Parathyroid adenoma (tissue), 2 donors: ENCODE results near the gene HRH2.
"Not testable (repeated sequence)": the region's sequence is repeated elsewhere in the genome, so short reads cannot be mapped to it uniquely, and the experiment has no call there.

Experiments
- H2AFZ ChIP-seq: fragments of 300-600 bp; sonication (generic); one replicate; pipeline ENCODE4 v1.7.0; 2017; ENCODE audit warnings: antibody characterized with exemption, mild to moderate bottlenecking
- H3K27ac ChIP-seq: fragments of 300-600 bp; sonication (generic); one replicate; pipeline ENCODE4 v1.7.0; 2017
- H3K27me3 ChIP-seq: fragments of 300-600 bp; sonication (generic); one replicate; pipeline ENCODE4 v1.7.0; 2017; ENCODE audit warnings: low read length; ENCODE audit not compliant: control insufficient read depth, insufficient read depth
- H3K36me3 ChIP-seq: fragments of 300-600 bp; sonication (generic); one replicate; pipeline ENCODE4 v1.7.0; 2017; ENCODE audit warnings: low read length; ENCODE audit not compliant: control insufficient read depth, insufficient read depth
- H3K4me1 ChIP-seq: fragments of 300-600 bp; sonication (generic); one replicate; pipeline ENCODE4 v1.7.0; 2017; ENCODE audit warnings: control low read depth
- H3K4me2 ChIP-seq: fragments of 300-600 bp; sonication (generic); one replicate; pipeline ENCODE4 v1.7.0; 2017; ENCODE audit warnings: low read length
- H3K4me3 ChIP-seq: fragments of 300-600 bp; sonication (generic); one replicate; pipeline ENCODE4 v1.7.0; 2017; ENCODE audit warnings: low read depth, low read length
- H3K79me2 ChIP-seq: fragments of 300-600 bp; sonication (generic); one replicate; pipeline ENCODE4 v1.7.0; 2017; ENCODE audit warnings: control low read depth
- H3K9ac ChIP-seq: fragments of 300-600 bp; sonication (generic); one replicate; pipeline ENCODE4 v1.7.0; 2017; ENCODE audit warnings: mild to moderate bottlenecking
- H3K9me3 ChIP-seq: fragments of 300-600 bp; sonication (generic); one replicate; pipeline ENCODE4 v1.7.0; 2017; ENCODE audit warnings: low read length; ENCODE audit not compliant: control insufficient read depth
- CTCF ChIP-seq: fragments of 300-600 bp; sonication (generic); IDR thresholded peaks from one replicate; pipeline ENCODE4 v1.7.0; 2017; ENCODE audit warnings: antibody characterized with exemption, mild to moderate bottlenecking
- donor health status: primary hyperparathyroidism.

HRH2 gene

DNA sequence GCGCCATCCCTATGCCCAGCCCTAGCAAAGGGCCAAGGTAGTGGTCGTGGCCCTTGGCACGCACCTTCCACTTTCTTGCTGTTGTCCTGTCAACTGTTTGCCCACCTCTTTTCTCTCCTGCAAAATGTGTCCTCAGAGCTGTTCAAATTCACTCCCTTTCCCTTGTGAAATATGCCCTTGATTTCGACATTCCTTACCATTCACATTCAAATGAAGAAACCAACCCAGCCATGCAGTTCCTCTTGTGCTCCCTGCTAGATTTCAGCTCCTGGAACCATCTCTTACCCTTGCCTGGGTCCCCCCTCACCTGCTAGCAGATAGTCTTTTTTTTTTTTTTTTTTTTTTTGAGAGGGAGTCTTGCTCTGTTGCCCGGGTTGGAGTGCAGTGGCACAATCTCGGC lies 19.6 kb upstream of the HRH2 start:
- no peaks in the 10 kb centered on the region for H3K4me1 ChIP-seq
- H3K27me3 ChIP-seq, result no peaks in the 10 kb centered on the region
- H3K4me3 ChIP-seq, result no peak overlapping the region
- no peaks in the 10 kb centered on the region for H3K36me3 ChIP-seq
- no peak for TF ChIP-seq CTCF
- no peaks in the 10 kb centered on the region for H3K79me2 ChIP-seq
- H3K9me3 ChIP-seq, result no peaks in the 10 kb centered on the region
- H3K9ac ChIP-seq, result no peak overlapping the region
- no peak overlapping the region for H2AFZ ChIP-seq
- no peak overlapping the region for H3K27ac ChIP-seq
- H3K4me2 ChIP-seq, result no peak overlapping the region

GRCh38 chr5:175640106-175640775 lies 17.6 kb upstream of the HRH2 start:
- no peak overlapping the region for H2AFZ ChIP-seq
- no peak for TF ChIP-seq CTCF

GRCh38 chr5:175642998-175643397 lies 14.9 kb upstream of the HRH2 start:
- Histone ChIP-seq H3K36me3 (no peaks in the 10 kb centered on the region), H3K79me2 (no peaks in the 10 kb centered on the region), H3K9me3 (no peaks in the 10 kb centered on the region), H3K27me3 (no peaks in the 10 kb centered on the region), H3K4me2 (no peak overlapping the region), H3K4me1 (no peaks in the 10 kb centered on the region), H3K9ac (no peak overlapping the region), H3K4me3 (no peak overlapping the region), H2AFZ (no peak overlapping the region), H3K27ac (no peak overlapping the region)
- TF ChIP-seq CTCF, result no peak

More at GRCh38 chr5:175640106-175640775, 17.6 kb upstream of the HRH2 start:
- no peak overlapping the region for H3K4me2 ChIP-seq
- no peak overlapping the region for H3K4me3 ChIP-seq
- no peak overlapping the region for H3K27ac ChIP-seq
- H3K36me3 ChIP-seq, result no peaks in the 10 kb centered on the region
- H3K9ac ChIP-seq, result no peak overlapping the region
- H3K9me3 ChIP-seq, result no peaks in the 10 kb centered on the region
- no peaks in the 10 kb centered on the region for H3K79me2 ChIP-seq
- H3K4me1 ChIP-seq, result no peaks in the 10 kb centered on the region
- H3K27me3 ChIP-seq, result no peaks in the 10 kb centered on the region

DNA sequence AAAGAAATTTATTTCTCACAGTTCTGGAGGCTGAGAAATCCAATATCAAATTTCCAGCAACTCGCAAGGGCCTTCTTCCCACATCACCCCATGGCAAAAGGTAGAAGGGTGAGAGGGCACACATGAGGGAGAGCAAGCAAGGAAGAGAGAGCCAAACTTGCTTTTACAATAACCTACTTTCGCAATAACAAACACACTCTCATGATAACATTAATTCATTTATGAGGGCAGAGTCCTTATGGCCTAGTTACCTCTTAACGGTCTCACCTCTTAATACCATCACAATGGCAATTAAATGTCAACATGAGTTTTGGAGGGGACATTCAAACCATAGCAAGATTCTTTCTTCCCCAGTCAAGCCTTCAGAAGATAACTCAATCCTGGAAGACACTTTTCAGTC lies 11.6 kb upstream of the HRH2 start:
- Histone ChIP-seq H3K79me2 (no peaks in the 10 kb centered on the region), H3K27me3 (no peaks in the 10 kb centered on the region), H3K9ac (no peak overlapping the region), H3K9me3 (no peaks in the 10 kb centered on the region), H3K4me2 (no peak overlapping the region), H3K36me3 (no peaks in the 10 kb centered on the region), H2AFZ (no peak overlapping the region), H3K4me1 (no peaks in the 10 kb centered on the region), H3K27ac (no peak overlapping the region), H3K4me3 (no peak overlapping the region)
- TF ChIP-seq CTCF, result no peak

DNA sequence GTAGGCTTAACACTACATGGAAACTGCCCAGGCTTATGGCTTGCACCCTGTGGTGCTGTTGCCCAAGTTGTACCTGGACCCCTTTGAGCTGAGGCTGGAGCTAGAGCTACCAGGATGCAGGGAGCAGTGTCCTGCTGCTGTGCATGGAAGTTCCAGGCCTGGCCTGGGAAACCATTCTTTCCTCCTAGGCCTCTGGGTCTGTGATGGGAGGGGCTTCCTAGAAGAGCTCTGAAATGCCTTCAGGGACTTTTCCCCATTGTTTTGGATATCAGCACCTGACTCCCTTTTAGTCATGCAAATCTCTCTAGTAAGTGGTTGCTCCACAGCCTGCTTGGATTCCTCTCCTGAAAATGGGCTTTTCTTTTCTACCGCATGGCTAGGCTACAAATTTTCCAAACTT lies 7.9 kb upstream of the HRH2 start:
- TF ChIP-seq CTCF, result no peak
- Histone ChIP-seq H3K4me3 (no peak overlapping the region), H3K79me2 (no peaks in the 10 kb centered on the region)

DNA sequence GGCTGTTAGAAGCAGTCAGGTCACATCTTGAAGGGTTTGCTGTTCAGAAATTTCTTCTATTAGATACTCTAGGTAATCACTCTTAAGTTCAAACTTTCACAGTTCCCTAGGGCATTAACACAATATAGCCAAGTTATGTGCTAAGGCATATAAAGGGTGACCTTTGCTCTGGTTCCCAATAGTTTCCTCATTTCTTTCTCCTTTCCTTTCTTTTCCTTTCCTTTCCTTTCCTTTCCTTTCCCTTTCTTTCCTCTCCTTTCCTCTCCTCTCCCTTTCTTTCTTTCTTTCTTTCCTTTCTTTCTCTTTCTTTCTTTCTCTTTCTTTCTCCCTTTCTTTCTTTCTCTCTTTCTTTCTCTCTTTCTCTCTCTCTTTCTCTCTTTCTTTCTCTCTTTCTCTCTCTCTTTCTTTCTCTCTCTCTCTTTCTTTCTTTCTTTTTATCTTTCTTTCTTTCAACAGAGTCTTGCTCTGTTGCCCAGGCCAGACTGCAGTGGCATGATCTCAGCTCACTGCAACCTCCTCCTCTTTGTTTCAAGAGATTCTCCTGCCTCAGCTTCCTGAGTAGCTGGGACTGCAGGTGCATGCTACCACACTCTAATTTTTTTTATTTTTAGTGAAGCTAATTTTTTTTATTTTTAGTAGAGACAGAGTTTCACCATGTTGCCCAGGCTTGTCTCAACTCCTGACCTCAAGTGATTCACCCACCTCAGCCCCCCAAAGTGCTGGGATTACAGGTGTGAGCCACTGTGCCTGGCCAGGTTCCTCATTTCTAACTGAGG lies 7.3 kb upstream of the HRH2 start:
- not testable (repeated sequence) for H3K27ac ChIP-seq, H2AFZ ChIP-seq, H3K9ac ChIP-seq, H3K79me2 ChIP-seq, H3K4me2 ChIP-seq, H3K9me3 ChIP-seq, H3K4me3 ChIP-seq, H3K36me3 ChIP-seq, H3K27me3 ChIP-seq
- H3K4me1 ChIP-seq, result peaks cover 10% of the 10 kb centered on the region

More for the DNA sequence above, 7.9 kb upstream of the HRH2 start:
- H3K27ac ChIP-seq, result no peak overlapping the region
- H3K9ac ChIP-seq, result no peak overlapping the region
- H2AFZ ChIP-seq, result no peak overlapping the region
- H3K9me3 ChIP-seq, result no peaks in the 10 kb centered on the region
- no peaks in the 10 kb centered on the region for H3K27me3 ChIP-seq
- H3K4me1 ChIP-seq, result peaks cover 4% of the 10 kb centered on the region
- no peaks in the 10 kb centered on the region for H3K36me3 ChIP-seq
- no peak overlapping the region for H3K4me2 ChIP-seq
